Adrenal gland (tissue), 5 donors: Measurements from ENCODE around the gene AGBL1.

Experiments used
- POLR2A ChIP-seq, 2 donors: fragments of 450-650 bp; IDR thresholded peaks; one replicate each; pipeline ENCODE4 v1.6.1; 2017; ENCODE audit warnings: antibody characterized with exemption in 2 of 2, mild to moderate bottlenecking in 2 of 2, moderate library complexity in 1 of 2
- TF ChIP-seq, protein P1 (sequence below), 6 experiments: fragments of 450-650 bp in 4 of 6; fragments of 200-600 bp in 2 of 6; sonication (generic) in 1 of 6; IDR thresholded peaks; 1 replicate in 5 of 6; 2 replicates in 1 of 6; pipeline versions ENCODE4 v1.5.1 to v1.8.0; 2016 to 2021; ENCODE audit warnings: antibody characterized with exemption in 6 of 6, mild to moderate bottlenecking in 2 of 6, moderate library complexity in 1 of 6
- donor health status: DM: no; HTN: no; CAD: no.

DNA sequence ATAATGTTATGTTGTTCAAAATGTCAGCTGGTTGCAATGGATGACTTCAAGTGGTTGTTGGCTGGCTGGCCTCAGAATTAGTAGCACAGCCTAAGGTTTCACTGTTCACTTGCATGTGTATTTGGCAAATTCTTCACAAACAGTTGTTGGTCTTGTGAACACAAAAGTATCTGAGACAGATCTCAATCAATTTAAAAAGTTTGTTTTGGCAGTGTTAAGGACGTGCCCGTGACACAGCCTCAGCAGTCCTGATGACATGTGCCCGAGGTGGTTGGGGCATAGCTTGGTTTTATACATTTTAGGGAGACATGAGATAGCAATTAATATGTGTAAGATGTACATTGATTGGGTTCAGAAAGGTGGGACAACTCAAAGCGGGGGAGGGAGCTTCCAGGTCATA lies 436.0 kb downstream of the AGBL1 start:
- no peak for TF ChIP-seq POLR2A (IDR thresholded peaks at IDR 0.05)
- TF ChIP-seq, protein P1, sequence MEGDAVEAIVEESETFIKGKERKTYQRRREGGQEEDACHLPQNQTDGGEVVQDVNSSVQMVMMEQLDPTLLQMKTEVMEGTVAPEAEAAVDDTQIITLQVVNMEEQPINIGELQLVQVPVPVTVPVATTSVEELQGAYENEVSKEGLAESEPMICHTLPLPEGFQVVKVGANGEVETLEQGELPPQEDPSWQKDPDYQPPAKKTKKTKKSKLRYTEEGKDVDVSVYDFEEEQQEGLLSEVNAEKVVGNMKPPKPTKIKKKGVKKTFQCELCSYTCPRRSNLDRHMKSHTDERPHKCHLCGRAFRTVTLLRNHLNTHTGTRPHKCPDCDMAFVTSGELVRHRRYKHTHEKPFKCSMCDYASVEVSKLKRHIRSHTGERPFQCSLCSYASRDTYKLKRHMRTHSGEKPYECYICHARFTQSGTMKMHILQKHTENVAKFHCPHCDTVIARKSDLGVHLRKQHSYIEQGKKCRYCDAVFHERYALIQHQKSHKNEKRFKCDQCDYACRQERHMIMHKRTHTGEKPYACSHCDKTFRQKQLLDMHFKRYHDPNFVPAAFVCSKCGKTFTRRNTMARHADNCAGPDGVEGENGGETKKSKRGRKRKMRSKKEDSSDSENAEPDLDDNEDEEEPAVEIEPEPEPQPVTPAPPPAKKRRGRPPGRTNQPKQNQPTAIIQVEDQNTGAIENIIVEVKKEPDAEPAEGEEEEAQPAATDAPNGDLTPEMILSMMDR (IDR thresholded peaks at IDR 0.05) = no peak
